ENCODE measurements around the gene LIN7B. TPM values are rescaled to one million over a fixed set of nuclear protein-coding genes. Genes with fewer than 3 reads are reported as not detected.
A peak's percentile ranks its signal among the peaks of the same experiment; 100 is the strongest.

LIN7B gene
- total RNA-seq, 1 experiment from 2014 or later, result 11.8 TPM

GRCh38 chr19:49155005-49155819 lies 41.0 kb downstream of the LIN7B start, which contains the start of gene HRC:
HRC (minus strand) TSS chr19:49155396; CDS start chr19:49155237, 159 bp downstream.
- peaks cover 32% of the 10 kb centered on the region for H3K4me1 Mint-ChIP-seq (ENCODE audit: low read depth, unreplicated experiment)

GRCh38 chr19:49155820-49156346 lies 41.7 kb downstream of the LIN7B start:
- Mint-ChIP-seq H3K9me3 (ENCODE audit: unreplicated experiment) (peaks cover 13% of the 10 kb centered on the region), H3K27ac (ENCODE audit: unreplicated experiment) (no peak overlapping the region), H3K36me3 (ENCODE audit: insufficient read depth, unreplicated experiment) (peaks cover 30% of the 10 kb centered on the region), H3K27me3 (ENCODE audit: insufficient read depth, unreplicated experiment) (peaks cover 3% of the 10 kb centered on the region), H3K4me1 (ENCODE audit: low read depth, unreplicated experiment) (peaks cover 38% of the 10 kb centered on the region), H3K4me3 (ENCODE audit: unreplicated experiment) (no peak overlapping the region)
- no peak for DNase-seq
- intact Hi-C loops (cut with micrococcal nuclease; ENCODE audit: unreplicated experiment), result no loop called here
- POLR2A ChIA-PET, result no interaction called here
- CTCF ChIA-PET, result no interaction called here
- H3K4me1 ChIP-seq, result peaks cover 15% of the 10 kb centered on the region; the same call in 1 of the 2 replicates
- H3K27me3 ChIP-seq (replicated peaks; ENCODE audit: control insufficient read depth, insufficient read depth, low read length), result no peaks in the 10 kb centered on the region
- no peak overlapping the region for H3K4me3 ChIP-seq (ENCODE audit: low read depth, low read length)
- H3K9me3 ChIP-seq, result no peaks in the 10 kb centered on the region
- no TSS peak for BruUV-seq (replicated peaks)
- no peak for TF ChIP-seq CTCF (IDR thresholded peaks at IDR 0.05; ENCODE audit: insufficient read depth in 1 of 2, low read depth in 1 of 2, low read length in 1 of 2, severe bottlenecking in 1 of 2, unreplicated experiment in 1 of 2)
- H3K36me3 ChIP-seq (ENCODE audit: control insufficient read depth, insufficient read depth, low read length), result no peaks in the 10 kb centered on the region

More at GRCh38 chr19:49155005-49155819, 41.0 kb downstream of the LIN7B start, which contains the start of gene HRC:
- Histone ChIP-seq H3K9me3 (no peaks in the 10 kb centered on the region), H3K27me3 (replicated peaks; ENCODE audit: control insufficient read depth, insufficient read depth, low read length) (no peaks in the 10 kb centered on the region), H3K4me1 (peaks cover 15% of the 10 kb centered on the region; the same call in 1 of the 2 replicates), H3K4me3 (ENCODE audit: low read depth, low read length) (no peak within 1 kb of the TSS), H3K36me3 (ENCODE audit: control insufficient read depth, insufficient read depth, low read length) (no peaks in the 10 kb centered on the region)
- ChIA-PET POLR2A (no interaction called here), CTCF (interaction anchor here (0.6 to 0.7 kb wide), 3 partner anchors 44 to 237 kb away, joined by 3 to 4 read pairs (median 3); no protein-coding TSS in a partner anchor)
- peaks cover 3% of the 10 kb centered on the region for H3K27me3 Mint-ChIP-seq (ENCODE audit: insufficient read depth, unreplicated experiment)
- TF ChIP-seq CTCF (IDR thresholded peaks at IDR 0.05; ENCODE audit: insufficient read depth in 1 of 2, low read depth in 1 of 2, low read length in 1 of 2, severe bottlenecking in 1 of 2, unreplicated experiment in 1 of 2), result no peak
- BruUV-seq (replicated peaks), result no TSS peak
- DNase-seq, result no peak
- H3K9me3 Mint-ChIP-seq (ENCODE audit: unreplicated experiment), result peaks cover 13% of the 10 kb centered on the region
- H3K4me3 Mint-ChIP-seq (ENCODE audit: unreplicated experiment), result no peak within 1 kb of the TSS
- peaks cover 35% of the 10 kb centered on the region for H3K36me3 Mint-ChIP-seq (ENCODE audit: insufficient read depth, unreplicated experiment)
- no peak within 1 kb of the TSS for H3K27ac Mint-ChIP-seq (ENCODE audit: unreplicated experiment)
- intact Hi-C loops (cut with micrococcal nuclease; ENCODE audit: unreplicated experiment), result no loop called here

GRCh38 chr19:49157445-49158224 lies 43.5 kb downstream of the LIN7B start, which contains the start of gene TRPM4:
TRPM4 (plus strand) TSS chr19:49157792; CDS start chr19:49157867, 75 bp downstream.
- peaks cover 20% of the 10 kb centered on the region for H3K36me3 Mint-ChIP-seq (ENCODE audit: insufficient read depth, unreplicated experiment)
- TF ChIP-seq CTCF (IDR thresholded peaks at IDR 0.05; ENCODE audit: insufficient read depth in 1 of 2, low read depth in 1 of 2, low read length in 1 of 2, severe bottlenecking in 1 of 2, unreplicated experiment in 1 of 2), result no peak
- no peaks in the 10 kb centered on the region for H3K36me3 ChIP-seq (ENCODE audit: control insufficient read depth, insufficient read depth, low read length)
- peak within 1 kb of the TSS; percentile 86 for H3K4me3 Mint-ChIP-seq (ENCODE audit: unreplicated experiment)
- peaks cover 31% of the 10 kb centered on the region for H3K4me1 Mint-ChIP-seq (ENCODE audit: low read depth, unreplicated experiment)
- H3K27me3 Mint-ChIP-seq (ENCODE audit: insufficient read depth, unreplicated experiment), result peaks cover 3% of the 10 kb centered on the region
- H3K4me1 ChIP-seq, result 0 out of 2 replicates have a peak, but pooled peaks cover 11% of the 10 kb centered on the region
- H3K9me3 Mint-ChIP-seq (ENCODE audit: unreplicated experiment), result peaks cover 13% of the 10 kb centered on the region
- peak; percentile 95 to 98 for DNase-seq
- peak within 1 kb of the TSS; percentile 89 for H3K4me3 ChIP-seq (ENCODE audit: low read depth, low read length)
- POLR2A ChIA-PET, result no interaction called here
- no peaks in the 10 kb centered on the region for H3K9me3 ChIP-seq
- peak within 1 kb of the TSS; percentile 53 for H3K27ac Mint-ChIP-seq (ENCODE audit: unreplicated experiment)
- H3K27me3 ChIP-seq (replicated peaks; ENCODE audit: control insufficient read depth, insufficient read depth, low read length), result no peaks in the 10 kb centered on the region
- CTCF ChIA-PET, result no interaction called here
- intact Hi-C loops (cut with micrococcal nuclease; ENCODE audit: unreplicated experiment), result loop anchor here (1.0 kb wide), 1 partner anchor 8 kb away; no protein-coding TSS in a partner anchor
- no TSS peak for BruUV-seq (replicated peaks)
